Glutamatergic neuron (in vitro differentiated cells): ENCODE measurements around the gene SERPINA9. TPM values are rescaled to one million over a fixed set of nuclear protein-coding genes. Genes with fewer than 3 reads are reported as not detected.
A peak's percentile ranks its signal among the peaks of the same experiment; 100 is the strongest.
"Not testable (repeated sequence)": the region's sequence is repeated elsewhere in the genome, so short reads cannot be mapped to it uniquely, and the experiment has no call there.

Experiments used
- DNase-seq: peaks from one replicate; pipeline ENCODE4 v3.0.0; 2022
- H3K27ac Mint-ChIP-seq: one replicate; pipeline ENCODE4 v1.8.0; 2020; ENCODE audit warnings: mild to moderate bottlenecking, mixed read lengths, inconsistent platforms; ENCODE audit not compliant: unreplicated experiment
- H3K27me3 Mint-ChIP-seq: one replicate; pipeline ENCODE4 v1.8.0; 2020; ENCODE audit warnings: mild to moderate bottlenecking, moderate library complexity, mixed read lengths, inconsistent platforms; ENCODE audit not compliant: unreplicated experiment
- H3K36me3 Mint-ChIP-seq: one replicate; pipeline ENCODE4 v1.8.0; 2020; ENCODE audit warnings: mild to moderate bottlenecking, mixed read lengths, inconsistent platforms; ENCODE audit not compliant: unreplicated experiment
- H3K4me1 Mint-ChIP-seq: one replicate; pipeline ENCODE4 v1.8.0; 2020; ENCODE audit warnings: mild to moderate bottlenecking, low read depth, mixed read lengths, inconsistent platforms; ENCODE audit not compliant: unreplicated experiment
- H3K4me3 Mint-ChIP-seq: one replicate; pipeline ENCODE4 v1.8.0; 2020; ENCODE audit warnings: mild to moderate bottlenecking, mixed read lengths, inconsistent platforms; ENCODE audit not compliant: unreplicated experiment
- H3K9me3 Mint-ChIP-seq: one replicate; pipeline ENCODE4 v1.8.0; 2020; ENCODE audit warnings: mild to moderate bottlenecking, moderate library complexity, mixed read lengths, inconsistent platforms; ENCODE audit not compliant: unreplicated experiment
- CTCF ChIP-seq: fragments of 200-600 bp; sonication (generic); IDR thresholded peaks from one replicate; pipeline ENCODE4 v1.5.0; 2021; ENCODE audit not compliant: partially characterized antibody, unreplicated experiment
- total RNA-seq: library from RNA; stranded (reverse); fragmentation: NEBNext Ultra II Directional; extraction: Animal tissue kit (Norgen Biotek cat#: 25700); gene quantifications from one replicate; pipeline ENCODE4 v1.2.1, GENCODE V29; 2021; ENCODE audit not compliant: unreplicated experiment

The SERPINA9 gene
- total RNA-seq, 1 donor from 2014 or later = not detected

GRCh38 chr14:94427016-94427613, 48.9 kb downstream of the SERPINA9 start:
- TF ChIP-seq CTCF = no peak
- Mint-ChIP-seq H3K27ac (no peak overlapping the region), H3K4me3 (no peak overlapping the region), H3K4me1 (no peaks in the 10 kb centered on the region), H3K36me3 (no peaks in the 10 kb centered on the region), H3K27me3 (no peaks in the 10 kb centered on the region), H3K9me3 (peaks cover 2% of the 10 kb centered on the region)
- DNase-seq = no peak

- TF ChIP-seq CTCF = no peak
- H3K4me1 Mint-ChIP-seq = no peaks in the 10 kb centered on the region
- no peak overlapping the region for H3K27ac Mint-ChIP-seq
- no peak overlapping the region for H3K4me3 Mint-ChIP-seq
- no peak for DNase-seq
- no peaks in the 10 kb centered on the region for H3K36me3 Mint-ChIP-seq
- no peaks in the 10 kb centered on the region for H3K27me3 Mint-ChIP-seq
- H3K9me3 Mint-ChIP-seq = peaks cover 2% of the 10 kb centered on the region
Observed at GRCh38 chr14:94426526-94426925, 49.5 kb downstream of the SERPINA9 start.

GRCh38 chr14:94424371-94424770, 51.6 kb downstream of the SERPINA9 start:
- Mint-ChIP-seq H3K27me3 (no peaks in the 10 kb centered on the region), H3K36me3 (peaks cover 10% of the 10 kb centered on the region), H3K4me3 (no peak overlapping the region), H3K27ac (no peak overlapping the region), H3K9me3 (peaks cover 2% of the 10 kb centered on the region), H3K4me1 (no peaks in the 10 kb centered on the region)
- TF ChIP-seq CTCF = no peak
- no peak for DNase-seq

- Mint-ChIP-seq H3K4me3 (no peak overlapping the region), H3K4me1 (no peaks in the 10 kb centered on the region), H3K9me3 (peaks cover 2% of the 10 kb centered on the region), H3K27me3 (no peaks in the 10 kb centered on the region), H3K36me3 (peaks cover 12% of the 10 kb centered on the region), H3K27ac (no peak overlapping the region)
- DNase-seq = peak; percentile 74
- peak; percentile 79 for TF ChIP-seq CTCF
Observed at GRCh38 chr14:94423453-94424056, 52.4 kb downstream of the SERPINA9 start.

GRCh38 chr14:94421316-94421715, 54.7 kb downstream of the SERPINA9 start:
- no peak overlapping the region for H3K4me3 Mint-ChIP-seq
- H3K27me3 Mint-ChIP-seq = no peaks in the 10 kb centered on the region
- peaks cover 4% of the 10 kb centered on the region for H3K9me3 Mint-ChIP-seq
- no peak overlapping the region for H3K27ac Mint-ChIP-seq
- H3K36me3 Mint-ChIP-seq = peaks cover 15% of the 10 kb centered on the region
- H3K4me1 Mint-ChIP-seq = no peaks in the 10 kb centered on the region
- DNase-seq = no peak
- TF ChIP-seq CTCF = no peak

GRCh38 chr14:94417497-94418205, 58.3 kb downstream of the SERPINA9 start:
- H3K9me3 Mint-ChIP-seq, H3K27me3 Mint-ChIP-seq, H3K27ac Mint-ChIP-seq, H3K4me3 Mint-ChIP-seq, DNase-seq, H3K4me1 Mint-ChIP-seq: not testable (repeated sequence)
- H3K36me3 Mint-ChIP-seq = peaks cover 15% of the 10 kb centered on the region
